Cardiac fibroblast (primary cell): ENCODE data around the gene CFAP54.

ENCODE experiments used
- DNase-seq, 2 donors: peaks; one replicate each; pipeline versions ENCODE4 v3.0.0 to v3.0.0-alpha.2; 2010; ENCODE audit warnings: low read depth in 2 of 2
- H3K4me3 ChIP-seq, 2 donors: replicated peaks in 1 of 2; 1 replicate in 1 of 2; 2 replicates in 1 of 2; pipeline ENCODE4 v1.5.1; 2011; ENCODE audit warnings: low read depth in 2 of 2, low read length in 2 of 2, mild to moderate bottlenecking in 2 of 2, moderate library complexity in 1 of 2
- CTCF ChIP-seq: IDR thresholded peaks from one replicate; pipeline ENCODE4 v1.5.1; 2011; ENCODE audit warnings: low read depth, mild to moderate bottlenecking, low read length, inconsistent platforms

The CFAP54 gene

GRCh38 chr12:96901175-96901574, 411.8 kb downstream of the CFAP54 start:
- no peak for DNase-seq
- H3K4me3 ChIP-seq: no peak overlapping the region
- no peak for TF ChIP-seq CTCF

GRCh38 chr12:96902076-96902475, 412.7 kb downstream of the CFAP54 start:
- no peak for TF ChIP-seq CTCF
- peak in 1 of 2 donors; percentile 29 for DNase-seq
- no peak overlapping the region for H3K4me3 ChIP-seq

- no peak for TF ChIP-seq CTCF
- peak overlapping the region; percentile 87 to 94 for H3K4me3 ChIP-seq
- no peak for DNase-seq
These were observed 417.1 kb downstream of the CFAP54 start for GRCh38 chr12:96906498-96906848.

GRCh38 chr12:96906849-96907670, 417.7 kb downstream of the CFAP54 start, which contains the start of gene NEDD1:
Gene NEDD1 (plus strand): TSS chr12:96907257. CDS start chr12:96909760, 2,503 bp downstream.
- no peak for TF ChIP-seq CTCF
- peak within 1 kb of the TSS; percentile 87 to 94 for H3K4me3 ChIP-seq
- peak; percentile 79 for DNase-seq

- DNase-seq: peak; percentile 24 to 46
- peak overlapping the region; percentile 87 to 94 for H3K4me3 ChIP-seq
- TF ChIP-seq CTCF: no peak
These were observed 418.5 kb downstream of the CFAP54 start for GRCh38 chr12:96907671-96908422.

GRCh38 chr12:96908423-96908675, 419.0 kb downstream of the CFAP54 start:
- TF ChIP-seq CTCF: no peak
- DNase-seq: no peak
- peak overlapping the region in 1 of 2 donors; percentile 87 for H3K4me3 ChIP-seq
